Activated T-cell treated with anti-CD3 and anti-CD28 coated beads for 4 hours (primary cell): ENCODE results near the gene HOXA5.
A peak's percentile ranks its signal among the peaks of the same experiment; 100 is the strongest.

Experiments used
- DNase-seq: peaks from one replicate; pipeline ENCODE4 v3.0.0-alpha.2; 2020

HOXA5 gene

GRCh38 chr7:27182285-27182841 is 38.9 kb upstream of the HOXA5 start:
- DNase-seq, result no peak

GRCh38 chr7:27181795-27182275 is 38.4 kb upstream of the HOXA5 start:
- DNase-seq, result no peak

GRCh38 chr7:27180431-27181420 is 37.2 kb upstream of the HOXA5 start:
- DNase-seq, result no peak

- peak; percentile 52 for DNase-seq
These were observed 36.3 kb upstream of the HOXA5 start for GRCh38 chr7:27179503-27180430.

- no peak for DNase-seq
These were observed 35.5 kb upstream of the HOXA5 start for GRCh38 chr7:27179030-27179429.

- no peak for DNase-seq
These were observed 34.9 kb upstream of the HOXA5 start for GRCh38 chr7:27178366-27178765.

- no peak for DNase-seq
These were observed 34.4 kb upstream of the HOXA5 start for GRCh38 chr7:27177795-27178320.

- no peak for DNase-seq
These were observed 33.7 kb upstream of the HOXA5 start for GRCh38 chr7:27176962-27177794.

GRCh38 chr7:27176524-27176845 is 33.0 kb upstream of the HOXA5 start:
- DNase-seq, result no peak

GRCh38 chr7:27175626-27176523 is 32.4 kb upstream of the HOXA5 start:
- no peak for DNase-seq

GRCh38 chr7:27174874-27175625 is 31.6 kb upstream of the HOXA5 start:
- DNase-seq, result no peak

- no peak for DNase-seq
These were observed 30.7 kb upstream of the HOXA5 start, which contains the start of gene HOXA10 for GRCh38 chr7:27173956-27174873. HOXA10 (minus strand) TSS chr7:27174320; CDS start chr7:27174306, 14 bp downstream.

- no peak for DNase-seq
These were observed 30.1 kb upstream of the HOXA5 start for GRCh38 chr7:27173511-27173955.

GRCh38 chr7:27172823-27173510 is 29.5 kb upstream of the HOXA5 start:
- no peak for DNase-seq

- no peak for DNase-seq
These were observed 28.9 kb upstream of the HOXA5 start for GRCh38 chr7:27172315-27172774.

GRCh38 chr7:27171637-27172314 is 28.3 kb upstream of the HOXA5 start:
- DNase-seq, result no peak

GRCh38 chr7:27171325-27171636 is 27.8 kb upstream of the HOXA5 start:
- DNase-seq, result no peak
